ENCODE measurements around the gene PBX1. TPM values are rescaled to one million over a fixed set of nuclear protein-coding genes. Genes with fewer than 3 reads are reported as not detected.

PBX1 gene
- polyA plus RNA-seq, 1 donor (not counting 4 experiments of a cell fraction or from before 2014, with no cell fraction given) = 2.2 TPM

DNA sequence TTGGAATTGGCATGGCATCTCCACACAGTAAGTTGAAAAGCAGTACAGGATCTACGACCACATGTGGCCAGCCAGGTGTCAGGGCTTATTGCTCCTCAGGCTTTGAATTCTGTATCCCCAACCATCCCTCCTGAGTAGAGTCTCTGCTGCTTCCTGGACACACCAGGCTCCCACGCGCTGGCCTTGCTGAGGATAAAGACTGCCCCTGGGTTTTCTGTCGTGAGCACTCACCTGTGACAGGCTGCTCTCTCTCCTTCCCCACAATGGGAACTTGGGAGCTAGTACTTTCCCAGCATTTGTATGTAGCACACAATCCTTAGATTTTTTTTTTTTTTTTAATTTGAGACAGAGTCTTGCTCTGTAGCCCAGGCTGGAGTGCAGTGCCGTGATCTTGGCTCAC is 33.6 kb downstream of the PBX1 start:
- H3K4me3 ChIP-seq (ENCODE audit: control insufficient read depth in 2 of 3, extremely low read depth in 1 of 3, insufficient read depth in 2 of 3, low read depth in 1 of 3, low read length in 3 of 3) = no peak overlapping the region
- no peaks in the 10 kb centered on the region for H3K9me1 ChIP-seq (ENCODE audit: control insufficient read depth, extremely low read depth, insufficient read depth, low read length)
- no peak overlapping the region for H3K27ac ChIP-seq (ENCODE audit: control insufficient read depth, insufficient read depth, low read length)
- DNase-seq (ENCODE audit: low read depth, low spot score) (no peak), FAIRE-seq (no peak)
- H4K20me1 ChIP-seq (ENCODE audit: control insufficient read depth, extremely low read depth, insufficient read depth, low read length) = no peaks in the 10 kb centered on the region
- H3K36me3 ChIP-seq (ENCODE audit: control insufficient read depth in 2 of 2, extremely low read depth in 1 of 2, insufficient read depth in 2 of 2, low read length in 2 of 2) = no peaks in the 10 kb centered on the region
- no peaks in the 10 kb centered on the region for H3K9me3 ChIP-seq (ENCODE audit: control insufficient read depth, low read depth, low read length)
- no peaks in the 10 kb centered on the region for H3K27me3 ChIP-seq (ENCODE audit: control insufficient read depth, extremely low read depth, insufficient read depth, low read length)
- dilution Hi-C loops (cut with MboI; ENCODE audit: extremely low pct_ligation_motif_present, low sequenced_read_pairs) = no loop called here
- H3K9ac ChIP-seq (ENCODE audit: control insufficient read depth, extremely low read depth, insufficient read depth, low read length) = no peak overlapping the region
- no peaks in the 10 kb centered on the region for H3K4me1 ChIP-seq (ENCODE audit: control insufficient read depth, extremely low read depth, insufficient read depth, low read length)
- no peak overlapping the region for H3K4me2 ChIP-seq (ENCODE audit: control insufficient read depth, extremely low read depth, insufficient read depth, low read depth, low read length)
- no peaks in the 10 kb centered on the region for H3K79me2 ChIP-seq (ENCODE audit: control insufficient read depth, insufficient read depth, low read length)
- TF ChIP-seq EZH2 (IDR thresholded peaks at IDR 0.05; ENCODE audit: low read length) = no peak
- TF ChIP-seq, protein P1, sequence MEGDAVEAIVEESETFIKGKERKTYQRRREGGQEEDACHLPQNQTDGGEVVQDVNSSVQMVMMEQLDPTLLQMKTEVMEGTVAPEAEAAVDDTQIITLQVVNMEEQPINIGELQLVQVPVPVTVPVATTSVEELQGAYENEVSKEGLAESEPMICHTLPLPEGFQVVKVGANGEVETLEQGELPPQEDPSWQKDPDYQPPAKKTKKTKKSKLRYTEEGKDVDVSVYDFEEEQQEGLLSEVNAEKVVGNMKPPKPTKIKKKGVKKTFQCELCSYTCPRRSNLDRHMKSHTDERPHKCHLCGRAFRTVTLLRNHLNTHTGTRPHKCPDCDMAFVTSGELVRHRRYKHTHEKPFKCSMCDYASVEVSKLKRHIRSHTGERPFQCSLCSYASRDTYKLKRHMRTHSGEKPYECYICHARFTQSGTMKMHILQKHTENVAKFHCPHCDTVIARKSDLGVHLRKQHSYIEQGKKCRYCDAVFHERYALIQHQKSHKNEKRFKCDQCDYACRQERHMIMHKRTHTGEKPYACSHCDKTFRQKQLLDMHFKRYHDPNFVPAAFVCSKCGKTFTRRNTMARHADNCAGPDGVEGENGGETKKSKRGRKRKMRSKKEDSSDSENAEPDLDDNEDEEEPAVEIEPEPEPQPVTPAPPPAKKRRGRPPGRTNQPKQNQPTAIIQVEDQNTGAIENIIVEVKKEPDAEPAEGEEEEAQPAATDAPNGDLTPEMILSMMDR (optimal IDR thresholded peaks at IDR 0.05 in 1 of 3, IDR thresholded peaks at IDR 0.05 in 1 of 3, conservative IDR thresholded peaks at IDR 0.05 in 1 of 3; ENCODE audit: extremely low read depth in 1 of 3, insufficient read depth in 2 of 3, low read length in 3 of 3) = no peak
- H2AFZ ChIP-seq (ENCODE audit: control insufficient read depth, low read length) = no peak overlapping the region

DNA sequence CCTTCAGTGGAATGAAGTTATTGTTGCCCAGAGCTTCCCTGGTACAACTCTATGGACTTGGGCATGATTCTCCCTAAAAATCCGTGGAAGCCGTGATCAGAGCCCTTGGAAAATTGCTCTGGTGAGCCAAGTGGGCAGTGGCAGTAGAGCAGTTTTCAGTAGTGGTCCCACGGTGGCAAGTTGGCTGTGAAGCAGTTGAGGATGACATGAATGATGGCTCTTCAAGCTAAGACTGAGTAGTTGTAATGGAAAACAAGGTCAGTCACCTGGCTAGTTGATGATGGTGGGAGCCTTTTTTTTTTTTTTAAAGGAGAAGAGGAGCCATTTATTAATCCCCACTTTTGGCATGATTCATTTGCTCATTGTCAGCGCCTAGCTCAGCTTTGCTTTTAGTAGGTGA is 36.2 kb downstream of the PBX1 start:
- H3K9me3 ChIP-seq (ENCODE audit: control insufficient read depth, low read depth, low read length) = no peaks in the 10 kb centered on the region
- H3K4me1 ChIP-seq (ENCODE audit: control insufficient read depth, extremely low read depth, insufficient read depth, low read length) = no peaks in the 10 kb centered on the region
- H3K27me3 ChIP-seq (ENCODE audit: control insufficient read depth, extremely low read depth, insufficient read depth, low read length) = no peaks in the 10 kb centered on the region
- no peak for DNase-seq (ENCODE audit: low read depth, low spot score)
- H3K36me3 ChIP-seq (ENCODE audit: control insufficient read depth in 2 of 2, extremely low read depth in 1 of 2, insufficient read depth in 2 of 2, low read length in 2 of 2) = no peaks in the 10 kb centered on the region
- no peak overlapping the region for H3K4me3 ChIP-seq (ENCODE audit: control insufficient read depth in 2 of 3, extremely low read depth in 1 of 3, insufficient read depth in 2 of 3, low read depth in 1 of 3, low read length in 3 of 3)
- H4K20me1 ChIP-seq (ENCODE audit: control insufficient read depth, extremely low read depth, insufficient read depth, low read length) = no peaks in the 10 kb centered on the region
- no peak for FAIRE-seq
- no peak overlapping the region for H3K27ac ChIP-seq (ENCODE audit: control insufficient read depth, insufficient read depth, low read length)
- dilution Hi-C loops (cut with MboI; ENCODE audit: extremely low pct_ligation_motif_present, low sequenced_read_pairs) = no loop called here
- no peaks in the 10 kb centered on the region for H3K9me1 ChIP-seq (ENCODE audit: control insufficient read depth, extremely low read depth, insufficient read depth, low read length)
- H3K79me2 ChIP-seq (ENCODE audit: control insufficient read depth, insufficient read depth, low read length) = no peaks in the 10 kb centered on the region
- H3K4me2 ChIP-seq (ENCODE audit: control insufficient read depth, extremely low read depth, insufficient read depth, low read depth, low read length) = no peak overlapping the region
- no peak overlapping the region for H3K9ac ChIP-seq (ENCODE audit: control insufficient read depth, extremely low read depth, insufficient read depth, low read length)
- TF ChIP-seq, protein P1 (optimal IDR thresholded peaks at IDR 0.05 in 1 of 3, IDR thresholded peaks at IDR 0.05 in 1 of 3, conservative IDR thresholded peaks at IDR 0.05 in 1 of 3; ENCODE audit: extremely low read depth in 1 of 3, insufficient read depth in 2 of 3, low read length in 3 of 3) = no peak
- no peak for TF ChIP-seq EZH2 (IDR thresholded peaks at IDR 0.05; ENCODE audit: low read length)
- H2AFZ ChIP-seq (ENCODE audit: control insufficient read depth, low read length) = no peak overlapping the region
